RPMI8226 (cell line): ENCODE data around the gene WDR62.

Experiments
- DNase-seq: peaks from one replicate; pipeline ENCODE4 v3.0.0-alpha.2; 2015

WDR62 gene

GRCh38 chr19:36142496-36142895 is 87.8 kb downstream of the WDR62 start:
- no peak for DNase-seq

- DNase-seq: no peak
Measured at GRCh38 chr19:36144624-36145023, 89.9 kb downstream of the WDR62 start.

GRCh38 chr19:36149673-36150406 is 95.1 kb downstream of the WDR62 start:
- no peak for DNase-seq

GRCh38 chr19:36150586-36150985 is 95.9 kb downstream of the WDR62 start:
- no peak for DNase-seq

GRCh38 chr19:36151144-36152018 is 96.7 kb downstream of the WDR62 start:
- DNase-seq: no peak

- DNase-seq: no peak
Measured at GRCh38 chr19:36152019-36152351, 97.3 kb downstream of the WDR62 start.

- no peak for DNase-seq
Measured at GRCh38 chr19:36152352-36153091, 97.8 kb downstream of the WDR62 start, which contains the start of gene COX7A1. TSS of gene COX7A1 (minus strand) at chr19:36152447. CDS start at chr19:36152407, 40 bp downstream.

GRCh38 chr19:36153126-36153525 is 98.4 kb downstream of the WDR62 start:
- DNase-seq: no peak
